Upper lobe of right lung (tissue), 1 donor: ENCODE measurements around the gene TACSTD2. TPM values are rescaled to one million over a fixed set of nuclear protein-coding genes. Genes with fewer than 3 reads are reported as not detected.

ENCODE experiments used
- ATAC-seq: fragments of 200-7000 bp; cut with Tn5 transposase; one replicate; pipeline ENCODE4 v1.9.1; 2020; ENCODE audit warnings: mild to moderate bottlenecking, moderate library complexity
- DNase-seq: peaks from one replicate; pipeline ENCODE4 v3.0.0-alpha.2; 2020
- H3K27ac ChIP-seq: fragments of 200-600 bp; one replicate; pipeline ENCODE4 v1.8.0; 2022
- H3K27me3 ChIP-seq: fragments of 200-600 bp; one replicate; pipeline ENCODE4 v1.8.0; 2022; ENCODE audit warnings: mild to moderate bottlenecking
- H3K36me3 ChIP-seq: fragments of 200-600 bp; one replicate; pipeline ENCODE4 v1.8.0; 2022
- H3K4me1 ChIP-seq: fragments of 200-600 bp; one replicate; pipeline ENCODE4 v1.8.0; 2022
- H3K4me3 ChIP-seq: fragments of 200-600 bp; one replicate; pipeline ENCODE4 v1.8.0; 2022; ENCODE audit warnings: mild to moderate bottlenecking
- H3K9me3 ChIP-seq: fragments of 200-600 bp; one replicate; pipeline ENCODE4 v1.8.0; 2022
- intact Hi-C: fragments of 100-400 bp; cut with DNase I; formaldehyde crosslinking; loops from one replicate; pipeline ENCODE4 v1.11.0; 2022
- total RNA-seq: library from RNA; stranded (reverse); fragmentation: NEBNext Ultra II Directional; extraction: Animal tissue kit (Norgen Biotek cat#: 25700); gene quantifications from one replicate; pipeline ENCODE4 v1.2.1, GENCODE V29; 2021
- TF ChIP-seq, protein P1 (sequence below): fragments of 200-600 bp; IDR thresholded peaks from one replicate; pipeline ENCODE4 v1.8.0; 2022; ENCODE audit warnings: antibody characterized with exemption
- donor health status: DM: no; HTN: yes; CAD: no; lungs with severe emphysema.

TACSTD2 gene
- total RNA-seq, 1 donor from 2014 or later: 112 TPM

DNA sequence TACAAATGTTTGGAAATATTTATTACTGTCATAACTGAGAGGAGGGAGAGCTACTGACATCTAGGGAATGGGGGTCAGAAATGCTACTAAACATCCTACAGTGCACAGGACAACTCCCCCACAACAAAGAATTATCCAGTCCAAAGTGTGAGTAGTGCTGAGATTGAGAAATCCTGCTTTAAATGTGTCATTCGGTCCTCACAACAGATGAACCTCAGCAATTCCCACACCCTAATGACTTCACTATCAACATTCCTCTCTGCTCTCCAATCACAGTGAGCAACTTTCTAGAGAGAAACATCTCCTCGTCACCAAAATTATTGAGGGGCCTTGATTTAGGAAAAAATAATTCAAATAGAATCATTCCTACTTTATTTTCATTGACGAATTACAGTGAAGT is 48.5 kb downstream of the TACSTD2 start:
- Histone ChIP-seq H3K4me3 (no peak overlapping the region), H3K36me3 (peaks cover 10% of the 10 kb centered on the region), H3K27ac (no peak overlapping the region), H3K9me3 (no peaks in the 10 kb centered on the region), H3K4me1 (no peaks in the 10 kb centered on the region), H3K27me3 (no peaks in the 10 kb centered on the region)
- no peak for DNase-seq
- TF ChIP-seq, protein P1, sequence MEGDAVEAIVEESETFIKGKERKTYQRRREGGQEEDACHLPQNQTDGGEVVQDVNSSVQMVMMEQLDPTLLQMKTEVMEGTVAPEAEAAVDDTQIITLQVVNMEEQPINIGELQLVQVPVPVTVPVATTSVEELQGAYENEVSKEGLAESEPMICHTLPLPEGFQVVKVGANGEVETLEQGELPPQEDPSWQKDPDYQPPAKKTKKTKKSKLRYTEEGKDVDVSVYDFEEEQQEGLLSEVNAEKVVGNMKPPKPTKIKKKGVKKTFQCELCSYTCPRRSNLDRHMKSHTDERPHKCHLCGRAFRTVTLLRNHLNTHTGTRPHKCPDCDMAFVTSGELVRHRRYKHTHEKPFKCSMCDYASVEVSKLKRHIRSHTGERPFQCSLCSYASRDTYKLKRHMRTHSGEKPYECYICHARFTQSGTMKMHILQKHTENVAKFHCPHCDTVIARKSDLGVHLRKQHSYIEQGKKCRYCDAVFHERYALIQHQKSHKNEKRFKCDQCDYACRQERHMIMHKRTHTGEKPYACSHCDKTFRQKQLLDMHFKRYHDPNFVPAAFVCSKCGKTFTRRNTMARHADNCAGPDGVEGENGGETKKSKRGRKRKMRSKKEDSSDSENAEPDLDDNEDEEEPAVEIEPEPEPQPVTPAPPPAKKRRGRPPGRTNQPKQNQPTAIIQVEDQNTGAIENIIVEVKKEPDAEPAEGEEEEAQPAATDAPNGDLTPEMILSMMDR: no peak
- no peak for ATAC-seq
- intact Hi-C loops: no loop called here

Other genes with a start within 250 kb of the TACSTD2 start
- 31.3 TPM for gene OMA1, start 30.5 kb downstream of the TACSTD2 start, total RNA-seq
- gene MYSM1, start 122.8 kb upstream of the TACSTD2 start, total RNA-seq: 40.2 TPM
- 112 TPM for gene JUN, start 206.8 kb upstream of the TACSTD2 start, total RNA-seq